Mesodermal cell (in vitro differentiated cells): ENCODE results near the gene RNF26.
"Not testable (repeated sequence)": the region's sequence is repeated elsewhere in the genome, so short reads cannot be mapped to it uniquely, and the experiment has no call there.

Experiments used
- H3K27ac ChIP-seq: 2 replicates; pipeline ENCODE4 v1.7.0; 2013; ENCODE audit warnings: mild to moderate bottlenecking, low read depth, low read length, moderate library complexity; ENCODE audit not compliant: severe bottlenecking
- H3K36me3 ChIP-seq: 2 replicates; pipeline ENCODE4 v1.7.1; 2013; ENCODE audit warnings: mild to moderate bottlenecking, low read length, moderate library complexity; ENCODE audit not compliant: control insufficient read depth, insufficient read depth
- H3K4me1 ChIP-seq: one replicate; pipeline ENCODE4 v1.7.1; 2013; ENCODE audit warnings: mild to moderate bottlenecking, low read length; ENCODE audit not compliant: insufficient read depth, control insufficient read depth, poor library complexity, severe bottlenecking
- H3K4me3 ChIP-seq: 2 replicates; pipeline ENCODE4 v1.7.0; 2013; ENCODE audit warnings: low read length, control low read depth, mild to moderate bottlenecking; ENCODE audit not compliant: insufficient read depth, poor library complexity, severe bottlenecking; ENCODE audit errors: extremely low read depth
- H3K9me3 ChIP-seq: 2 replicates; pipeline ENCODE4 v1.7.1; 2013; ENCODE audit warnings: mild to moderate bottlenecking, low read length, moderate library complexity; ENCODE audit not compliant: control insufficient read depth
- WGBS, 2 experiments: methylation state at CpG; one replicate each; pipeline ENCODE4 v1.1.5; 2013; ENCODE audit warnings: missing lambda C conversion rate in 2 of 2; ENCODE audit not compliant: insufficient coverage in 2 of 2; 5-methylcytosine and 5-hydroxymethylcytosine counted together

RNF26 gene

GRCh38 chr11:119382101-119382500 lies 47.8 kb downstream of the RNF26 start:
- Histone ChIP-seq H3K36me3 (no peaks in the 10 kb centered on the region), H3K9me3 (no peaks in the 10 kb centered on the region), H3K4me1 (peaks cover 31% of the 10 kb centered on the region), H3K4me3 (peak overlapping the region; percentile 47), H3K27ac (no peak overlapping the region)
- 28 to 33% methylated on average over 9 of the region's 9 CpGs for WGBS, 2 experiments

GRCh38 chr11:119382513-119382912 lies 48.2 kb downstream of the RNF26 start:
- not testable (repeated sequence) for H3K9me3 ChIP-seq, H3K36me3 ChIP-seq, H3K27ac ChIP-seq, H3K4me3 ChIP-seq
- peaks cover 29% of the 10 kb centered on the region for H3K4me1 ChIP-seq
- 92 to 95% methylated on average over 13 to 14 of the region's 14 CpGs for WGBS, 2 experiments

- H3K9me3 ChIP-seq: no peaks in the 10 kb centered on the region
- WGBS, 2 experiments: 93 to 100% methylated on average over 1 to 2 of the region's 2 CpGs
- no peak overlapping the region for H3K4me3 ChIP-seq
- no peak overlapping the region for H3K27ac ChIP-seq
- H3K4me1 ChIP-seq: peaks cover 11% of the 10 kb centered on the region
- no peaks in the 10 kb centered on the region for H3K36me3 ChIP-seq
Measured at GRCh38 chr11:119384332-119384731, 50.0 kb downstream of the RNF26 start.
